HG03439 (cell line): ENCODE results near the gene CHMP1A.
"Not testable (repeated sequence)": the region's sequence is repeated elsewhere in the genome, so short reads cannot be mapped to it uniquely, and the experiment has no call there.

Source experiments
- ATAC-seq: cut with Tn5 transposase; IDR thresholded peaks from one replicate; pipeline ENCODE4 v1.9.1; 2021; ENCODE audit warnings: mild to moderate bottlenecking, moderate library complexity; ENCODE audit not compliant: unreplicated experiment

CHMP1A gene

GRCh38 chr16:89693289-89693731, 35.8 kb upstream of the CHMP1A start:
- no peak for ATAC-seq

GRCh38 chr16:89691986-89692569, 34.6 kb upstream of the CHMP1A start:
- ATAC-seq, result no peak

DNA sequence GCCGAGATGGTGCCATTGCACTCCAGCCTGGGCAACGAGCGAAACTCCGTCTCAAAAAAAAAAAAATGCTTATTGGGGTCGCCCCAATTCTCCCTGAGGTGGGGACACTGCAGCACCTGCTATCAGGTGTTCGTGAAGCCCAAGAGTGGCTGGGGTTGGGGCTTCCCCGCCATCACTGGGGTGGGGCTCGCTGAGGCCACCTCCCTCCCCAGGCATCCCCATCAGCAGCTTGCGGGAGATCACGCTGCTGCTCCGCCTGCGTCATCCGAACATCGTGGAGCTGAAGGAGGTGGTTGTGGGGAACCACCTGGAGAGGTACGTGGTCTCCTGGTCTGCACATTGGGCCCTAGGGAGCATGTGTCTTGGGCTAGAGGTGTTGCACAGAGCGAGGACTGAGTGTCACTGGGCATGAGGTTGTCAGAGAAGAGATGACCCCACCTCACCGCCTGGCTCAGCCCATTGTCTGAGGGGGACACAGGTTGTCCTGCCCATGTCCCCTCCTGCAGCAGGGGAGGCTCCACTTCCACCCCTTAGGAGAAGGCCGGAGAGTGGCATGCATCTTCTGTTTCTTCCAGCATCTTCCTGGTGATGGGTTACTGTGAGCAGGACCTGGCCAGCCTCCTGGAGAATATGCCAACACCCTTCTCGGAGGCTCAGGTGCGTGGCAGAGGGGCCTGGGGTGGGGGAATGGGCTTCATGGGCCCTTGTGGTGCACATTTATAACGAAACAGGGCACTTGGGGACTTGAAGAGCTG, 33.9 kb upstream of the CHMP1A start:
- no peak for ATAC-seq

GRCh38 chr16:89690392-89690901, 32.9 kb upstream of the CHMP1A start:
- no peak for ATAC-seq

GRCh38 chr16:89689621-89690020, 32.1 kb upstream of the CHMP1A start:
- not testable (repeated sequence) for ATAC-seq

DNA sequence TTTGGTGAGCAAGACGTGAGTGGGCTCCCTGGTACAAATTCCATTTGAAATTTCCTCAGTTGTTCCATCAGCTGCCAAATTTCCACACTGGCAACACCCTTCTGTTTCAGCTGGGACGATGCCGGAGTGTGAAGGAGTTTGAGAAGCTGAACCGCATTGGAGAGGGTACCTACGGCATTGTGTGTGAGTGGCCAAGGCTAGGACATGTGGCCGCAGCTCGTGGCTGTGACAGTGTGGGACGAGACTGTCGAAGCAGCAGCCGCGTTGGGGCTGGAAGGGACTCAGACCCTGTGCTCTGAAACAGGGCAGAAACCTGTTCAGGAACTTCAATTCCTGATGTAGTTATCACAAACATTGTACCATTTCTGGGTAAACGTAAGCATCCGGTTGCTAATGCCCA, 31.6 kb upstream of the CHMP1A start:
- ATAC-seq, result no peak

DNA sequence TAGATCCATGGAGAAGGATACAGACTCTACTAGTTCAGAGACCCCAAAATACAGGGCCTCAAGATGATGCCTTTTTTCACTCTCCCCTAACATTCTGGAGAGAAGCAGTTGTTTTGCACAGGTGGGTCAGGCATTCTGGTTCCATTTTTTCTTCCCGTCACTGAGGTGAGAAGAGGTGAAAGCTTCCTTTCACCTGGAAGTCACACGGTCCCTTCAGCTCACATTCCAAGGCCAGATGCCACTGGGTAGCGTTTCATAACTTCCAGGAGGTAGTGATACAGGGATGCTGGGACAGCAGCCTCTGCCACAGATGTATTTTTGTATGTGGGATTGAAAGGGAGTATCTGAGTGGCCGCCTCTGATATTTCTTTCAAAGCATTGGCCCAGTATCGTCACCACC, 30.9 kb upstream of the CHMP1A start:
- no peak for ATAC-seq

- peak; percentile 37 for ATAC-seq
Observed at GRCh38 chr16:89687092-89687940, 29.8 kb upstream of the CHMP1A start.

DNA sequence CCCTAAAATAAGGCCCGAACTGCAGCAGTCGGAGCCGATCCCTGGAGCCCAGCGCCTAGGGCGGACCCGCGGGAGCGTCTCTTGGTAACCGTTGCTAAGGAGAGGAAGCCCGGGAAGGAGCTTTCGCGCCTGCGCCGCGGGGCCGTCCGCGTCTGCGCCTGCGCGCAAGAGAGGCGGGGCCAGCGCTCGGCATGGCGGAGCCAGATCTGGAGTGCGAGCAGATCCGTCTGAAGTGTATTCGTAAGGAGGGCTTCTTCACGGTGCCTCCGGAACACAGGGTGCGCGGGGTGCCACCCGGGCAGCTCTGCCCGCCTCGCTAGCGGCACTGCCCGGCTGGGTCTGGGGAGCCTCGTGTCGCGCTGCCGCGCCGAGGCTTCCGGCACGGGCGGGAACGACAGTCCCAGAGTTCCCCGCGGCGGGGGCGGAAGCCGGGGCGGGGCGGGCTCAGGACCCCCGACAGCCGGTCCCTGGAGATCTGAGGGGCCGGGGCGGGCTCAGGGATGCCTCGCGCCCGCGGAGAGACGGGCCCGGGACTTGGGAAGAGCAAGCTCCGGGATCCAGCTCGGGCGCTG, 29.1 kb upstream of the CHMP1A start, which contains the start of gene CDK10:
Gene CDK10 (plus strand): TSS at position 170 of the 572 bp plus-strand sequence. CDS start 22 bp downstream, at position 192.
- peak; percentile 83 for ATAC-seq

GRCh38 chr16:89685916-89686315, 28.4 kb upstream of the CHMP1A start:
- ATAC-seq, result no peak

- ATAC-seq, result no peak
Observed at GRCh38 chr16:89678258-89678657, 20.8 kb upstream of the CHMP1A start.

DNA sequence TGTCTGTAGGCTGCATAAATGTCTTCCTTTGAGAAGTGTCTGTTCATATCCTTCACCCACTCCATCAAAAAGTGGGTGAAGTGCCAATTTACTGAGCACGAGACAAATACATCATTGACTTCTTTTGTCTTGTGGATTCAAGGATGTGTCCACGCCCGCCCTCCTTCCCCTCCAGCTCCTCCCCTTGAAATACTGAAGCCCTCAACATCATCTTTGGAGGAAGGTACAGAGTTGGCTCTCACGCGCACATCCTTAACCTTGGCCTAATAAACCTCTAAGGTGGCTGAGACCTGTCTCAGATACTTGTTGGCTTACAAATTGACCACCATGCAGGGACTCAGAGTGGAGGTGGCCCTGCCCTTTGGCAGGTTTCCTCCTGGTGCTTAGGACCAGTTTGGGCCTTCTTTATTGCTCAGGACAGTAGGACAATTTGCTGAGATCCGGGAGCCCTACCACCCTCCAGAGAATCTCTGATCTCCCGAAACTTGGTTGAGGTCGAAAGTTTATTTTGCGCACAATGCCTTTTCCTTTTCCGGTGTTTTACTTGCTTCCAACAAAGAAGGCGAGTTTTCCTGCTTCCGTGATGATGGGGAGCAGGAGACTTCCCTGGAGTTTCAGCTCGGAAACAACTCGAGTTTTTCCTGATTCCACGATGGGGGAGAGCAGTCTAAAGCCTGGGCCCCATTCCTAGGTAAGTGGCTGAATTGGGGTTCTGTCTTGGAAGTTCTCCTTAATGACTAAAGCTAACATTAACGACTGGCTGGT, 14.9 kb upstream of the CHMP1A start:
- no peak for ATAC-seq

- ATAC-seq, result not testable (repeated sequence)
Observed at GRCh38 chr16:89671565-89671964, 14.1 kb upstream of the CHMP1A start.

DNA sequence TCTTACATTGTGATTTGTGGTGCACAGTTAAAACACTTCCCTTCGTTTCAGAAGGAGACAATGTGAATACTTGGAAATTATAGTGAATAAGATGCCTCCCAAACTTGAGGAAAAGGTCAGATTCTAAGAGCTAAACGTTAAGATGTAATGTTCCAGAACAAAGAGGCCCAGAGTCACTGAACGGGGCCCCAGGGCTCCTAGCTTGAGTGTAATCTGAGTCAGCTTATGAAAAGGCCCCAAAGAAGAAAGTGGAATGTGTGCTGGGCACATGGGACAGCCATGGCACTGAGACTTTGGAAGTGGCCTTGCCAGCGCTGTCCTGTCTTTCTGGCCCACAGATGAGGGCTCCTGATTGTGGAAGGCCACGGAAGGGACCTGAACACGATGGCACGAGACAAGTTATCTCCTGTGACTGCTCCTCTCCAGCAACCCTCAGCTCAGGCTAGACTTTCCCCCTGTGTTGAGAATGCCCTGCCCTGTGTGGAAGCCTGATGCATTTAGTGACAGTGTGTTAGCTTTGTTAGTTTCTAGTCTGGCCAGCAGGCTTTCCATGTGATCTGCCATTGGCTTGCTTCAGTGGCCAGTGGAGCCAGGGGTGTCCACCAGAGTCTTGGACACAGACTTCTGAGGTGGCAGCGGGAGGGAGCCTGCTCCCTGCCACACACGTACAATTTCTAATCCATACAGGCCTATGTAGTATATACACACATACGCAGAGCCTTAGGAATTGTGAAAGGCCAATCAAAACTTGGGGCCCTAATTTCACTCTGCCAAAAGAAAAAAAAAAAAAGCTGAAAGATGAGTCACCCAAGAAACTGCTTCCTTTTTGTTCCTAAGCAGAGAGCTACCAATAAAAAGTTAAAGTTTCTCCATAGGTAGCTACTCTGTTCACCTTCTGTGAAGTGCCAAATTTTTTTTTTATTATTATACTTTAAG, 13.3 kb upstream of the CHMP1A start:
- ATAC-seq, result no peak

GRCh38 chr16:89669755-89670154, 12.2 kb upstream of the CHMP1A start:
- no peak for ATAC-seq

GRCh38 chr16:89668790-89669158, 11.3 kb upstream of the CHMP1A start:
- ATAC-seq, result no peak

DNA sequence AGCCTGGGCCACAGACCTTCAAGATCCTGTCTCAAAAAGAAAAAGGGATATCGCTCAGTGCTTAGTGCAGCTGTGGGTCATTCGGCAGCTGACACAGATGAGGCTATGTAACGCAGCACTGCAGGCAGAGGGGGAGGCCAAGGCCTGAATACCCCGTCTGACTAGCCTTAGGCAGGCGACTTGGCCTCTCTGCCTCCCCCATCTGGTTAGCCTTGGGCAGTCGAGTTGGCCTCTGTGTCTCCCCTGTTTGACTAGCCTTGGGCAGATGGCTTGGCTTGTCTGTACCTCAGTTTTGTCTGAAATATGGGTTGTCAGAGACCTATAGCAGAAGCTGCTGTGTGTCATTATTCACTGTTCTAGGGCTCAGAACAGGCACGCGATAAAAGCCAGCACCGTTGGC, 10.1 kb upstream of the CHMP1A start:
- no peak for ATAC-seq

- ATAC-seq, result not testable (repeated sequence)
Observed at GRCh38 chr16:89667000-89667399, 9.5 kb upstream of the CHMP1A start.

DNA sequence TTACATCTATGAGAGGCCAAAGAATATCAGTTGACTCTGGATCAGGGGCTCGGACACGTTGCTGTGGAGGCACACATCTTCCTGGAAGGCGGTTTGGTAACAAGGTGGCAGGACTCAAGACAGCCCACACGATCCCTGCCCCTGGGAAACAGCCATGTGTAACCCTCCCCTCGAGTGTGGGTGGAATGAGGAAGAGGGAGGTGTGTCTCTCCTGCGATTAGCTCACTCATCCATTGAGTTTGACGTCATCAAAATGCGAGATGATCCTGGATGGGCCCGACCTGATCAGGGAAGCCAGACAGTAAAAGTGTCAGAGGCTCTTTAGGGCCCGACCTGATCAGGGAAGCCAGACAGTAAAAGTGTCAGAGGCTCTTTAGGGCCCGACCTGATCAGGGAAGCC, 6.7 kb upstream of the CHMP1A start:
- ATAC-seq, result not testable (repeated sequence)
